Measurements from ENCODE around the gene EPHB1.

- TF ChIP-seq, protein P1, sequence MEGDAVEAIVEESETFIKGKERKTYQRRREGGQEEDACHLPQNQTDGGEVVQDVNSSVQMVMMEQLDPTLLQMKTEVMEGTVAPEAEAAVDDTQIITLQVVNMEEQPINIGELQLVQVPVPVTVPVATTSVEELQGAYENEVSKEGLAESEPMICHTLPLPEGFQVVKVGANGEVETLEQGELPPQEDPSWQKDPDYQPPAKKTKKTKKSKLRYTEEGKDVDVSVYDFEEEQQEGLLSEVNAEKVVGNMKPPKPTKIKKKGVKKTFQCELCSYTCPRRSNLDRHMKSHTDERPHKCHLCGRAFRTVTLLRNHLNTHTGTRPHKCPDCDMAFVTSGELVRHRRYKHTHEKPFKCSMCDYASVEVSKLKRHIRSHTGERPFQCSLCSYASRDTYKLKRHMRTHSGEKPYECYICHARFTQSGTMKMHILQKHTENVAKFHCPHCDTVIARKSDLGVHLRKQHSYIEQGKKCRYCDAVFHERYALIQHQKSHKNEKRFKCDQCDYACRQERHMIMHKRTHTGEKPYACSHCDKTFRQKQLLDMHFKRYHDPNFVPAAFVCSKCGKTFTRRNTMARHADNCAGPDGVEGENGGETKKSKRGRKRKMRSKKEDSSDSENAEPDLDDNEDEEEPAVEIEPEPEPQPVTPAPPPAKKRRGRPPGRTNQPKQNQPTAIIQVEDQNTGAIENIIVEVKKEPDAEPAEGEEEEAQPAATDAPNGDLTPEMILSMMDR (IDR thresholded peaks at IDR 0.05): no peak
- TF ChIP-seq POLR2A (IDR thresholded peaks at IDR 0.05): no peak
Measured at GRCh38 chr3:134801204-134801958, 6.3 kb downstream of the EPHB1 start.

Data from uterus (tissue), 2 donors.